OCI-LY7 (cell line): ENCODE results near the gene STS. TPM values are rescaled to one million over a fixed set of nuclear protein-coding genes. Genes with fewer than 3 reads are reported as not detected.

ENCODE experiments used
- BruUV-seq: library from RNA; stranded (reverse); fragments of 400-500 nt; replicated peaks from 2 replicates; lab custom pipeline; 2021; lab: Mats Ljungman, UMichigan
- CTCF ChIA-PET: fragments of 300-600 bp; sonication (Branson Sonifier 250); formaldehyde crosslinking; loops from one replicate; lab custom pipeline; 2022; ENCODE audit warnings: antibody characterized with exemption; ENCODE audit not compliant: unreplicated experiment; lab: Charles Lee
- POLR2A ChIA-PET: fragments of 300-600 bp; sonication (Branson Sonifier 250); formaldehyde crosslinking; loops from one replicate; lab custom pipeline; 2022; ENCODE audit warnings: antibody characterized with exemption; lab: Charles Lee
- DNase-seq: peaks from one replicate; pipeline ENCODE4 v3.0.0-alpha.2; 2015; ENCODE audit warnings: low spot score
- H2AFZ ChIP-seq: fragments of 200-600 bp; sonication (generic), shearing (Covaris generic); 2 replicates; pipeline ENCODE4 v1.6.1; 2014; ENCODE audit warnings: mild to moderate bottlenecking, antibody characterized with exemption, low read length, moderate library complexity
- H3K27ac ChIP-seq: fragments of 200-600 bp; sonication (generic); 2 replicates; pipeline ENCODE4 v1.5.1; 2014; ENCODE audit warnings: mixed run types, low read depth, mild to moderate bottlenecking, moderate library complexity, low read length, inconsistent platforms; ENCODE audit not compliant: poor library complexity, severe bottlenecking
- H3K36me3 ChIP-seq: fragments of 200-600 bp; sonication (generic); 2 replicates; pipeline ENCODE4 v1.6.1; 2014; ENCODE audit warnings: mild to moderate bottlenecking, antibody characterized with exemption, low read length, moderate library complexity, mixed read lengths; ENCODE audit not compliant: insufficient read depth
- H3K4me1 ChIP-seq: fragments of 200-600 bp; sonication (generic); 2 replicates; pipeline ENCODE4 v1.5.1; 2014; ENCODE audit warnings: mild to moderate bottlenecking, low read length; ENCODE audit not compliant: insufficient read depth, poor library complexity, severe bottlenecking
- H3K4me2 ChIP-seq: fragments of 200-600 bp; sonication (generic); 2 replicates; pipeline ENCODE4 v1.6.1; 2014; ENCODE audit warnings: mild to moderate bottlenecking, low read length
- H3K4me3 ChIP-seq: fragments of 200-600 bp; sonication (generic); 2 replicates; pipeline ENCODE4 v1.5.1; 2014; ENCODE audit warnings: mild to moderate bottlenecking, low read depth, low read length; ENCODE audit not compliant: poor library complexity, severe bottlenecking
- H3K79me2 ChIP-seq: fragments of 200-600 bp; sonication (generic); 2 replicates; pipeline ENCODE4 v1.6.1; 2016; ENCODE audit warnings: low read depth, mild to moderate bottlenecking, low read length, moderate library complexity, mixed read lengths; ENCODE audit not compliant: insufficient read depth
- H3K9me2 ChIP-seq: fragments of 200-600 bp; sonication (generic); 2 replicates; pipeline ENCODE4 v1.6.1; 2016; ENCODE audit warnings: mild to moderate bottlenecking, low read length, mixed read lengths; ENCODE audit not compliant: insufficient read depth
- H3K9me3 ChIP-seq: fragments of 200-600 bp; sonication (generic); 2 replicates; pipeline ENCODE4 v1.6.1; 2014; ENCODE audit warnings: mild to moderate bottlenecking, mixed run types, low read length, mixed read lengths
- H4K20me1 ChIP-seq: fragments of 200-600 bp; sonication (generic); 2 replicates; pipeline ENCODE4 v1.6.1; 2014; ENCODE audit warnings: mild to moderate bottlenecking, antibody characterized with exemption, low read length, moderate library complexity, mixed read lengths; ENCODE audit not compliant: insufficient read depth
- CTCF ChIP-seq: fragments of 200-600 bp; sonication (generic); conservative IDR thresholded peaks from 2 replicates; pipeline ENCODE4 v1.5.1; 2014; ENCODE audit warnings: mild to moderate bottlenecking, antibody characterized with exemption, low read length, moderate library complexity, mixed read lengths
- EZH2phosphoT487 ChIP-seq: fragments of 200-600 bp; sonication (generic); IDR thresholded peaks from 2 replicates; pipeline ENCODE4 v1.6.1; 2018; ENCODE audit warnings: low read depth, borderline replicate concordance, mild to moderate bottlenecking, mixed run types, antibody characterized with exemption, low read length, moderate library complexity, mixed read lengths
- intact Hi-C: fragments of 100-400 bp; cut with micrococcal nuclease; formaldehyde crosslinking; loops from one replicate; pipeline ENCODE4 v1.10.0; 2022; ENCODE audit not compliant: unreplicated experiment
- total RNA-seq, 2 experiments: library from RNA; depleted of rRNA in 1 of 2; stranded (reverse); fragments of >200 nt in 1 of 2; shearing (Covaris generic) in 1 of 2; gene quantifications; 2 replicates each; pipeline ENCODE4 v1.2.3, GENCODE V29; 2014 to 2022

Gene STS
- total RNA-seq, 2 experiments from 2014 or later: 16.3 to 40.3 TPM

- Histone ChIP-seq H4K20me1 (no peaks in the 10 kb centered on the region), H3K4me1 (peaks cover 91% of the 10 kb centered on the region), H3K9me2 (no peaks in the 10 kb centered on the region), H3K4me3 (no peak overlapping the region), H3K79me2 (peaks cover 78% of the 10 kb centered on the region), H3K36me3 (peaks cover 27% of the 10 kb centered on the region), H3K4me2 (peak overlapping the region; percentile 58), H3K27ac (peak overlapping the region; percentile 85), H2AFZ (no peak overlapping the region), H3K9me3 (no peaks in the 10 kb centered on the region)
- CTCF ChIA-PET: no interaction called here
- DNase-seq: no peak
- intact Hi-C loops: no loop called here
- BruUV-seq: no TSS peak
- TF ChIP-seq CTCF: no peak
- no peak for TF ChIP-seq EZH2phosphoT487
- POLR2A ChIA-PET: interaction anchor here (0.9 to 1.7 kb wide), 4 partner anchors 9 to 14 kb away, joined by 3 to 8 read pairs (median 5); no protein-coding TSS in a partner anchor
Measured at GRCh38 chrX:7119950-7120877, 27.3 kb upstream of the STS start.

- Histone ChIP-seq H3K9me2 (no peaks in the 10 kb centered on the region), H3K9me3 (no peaks in the 10 kb centered on the region), H3K36me3 (peaks cover 32% of the 10 kb centered on the region), H4K20me1 (no peaks in the 10 kb centered on the region), H3K79me2 (peaks cover 77% of the 10 kb centered on the region), H3K4me2 (peak overlapping the region; percentile 39), H3K4me1 (peaks cover 85% of the 10 kb centered on the region), H3K27ac (peak overlapping the region; percentile 32), H3K4me3 (no peak overlapping the region), H2AFZ (no peak overlapping the region)
- no peak for DNase-seq
- ChIA-PET CTCF (no interaction called here), POLR2A (interaction anchor here (1.7 kb wide), 1 partner anchor 9 kb away, joined by 8 read pairs; no protein-coding TSS in a partner anchor)
- no peak for TF ChIP-seq EZH2phosphoT487
- no peak for TF ChIP-seq CTCF
- BruUV-seq: no TSS peak
- intact Hi-C loops: no loop called here
Measured at GRCh38 chrX:7120878-7121219, 26.7 kb upstream of the STS start.

- CTCF ChIA-PET: no interaction called here
- Histone ChIP-seq H3K4me2 (no peak overlapping the region), H3K9me2 (no peaks in the 10 kb centered on the region), H2AFZ (no peak overlapping the region), H3K4me1 (peaks cover 25% of the 10 kb centered on the region), H4K20me1 (no peaks in the 10 kb centered on the region), H3K79me2 (peaks cover 44% of the 10 kb centered on the region; the same call in 1 of the 2 replicates), H3K9me3 (no peaks in the 10 kb centered on the region), H3K4me3 (no peak overlapping the region), H3K36me3 (peaks cover 40% of the 10 kb centered on the region), H3K27ac (no peak overlapping the region)
- DNase-seq: no peak
- intact Hi-C loops: no loop called here
- BruUV-seq: no TSS peak
- POLR2A ChIA-PET: no interaction called here
- no peak for TF ChIP-seq EZH2phosphoT487
- TF ChIP-seq CTCF: no peak
Measured at GRCh38 chrX:7127056-7127455, 20.5 kb upstream of the STS start.
